HL-60 (cell line): ENCODE data around the gene RPAP3.

Source experiments
- DNase-seq, 2 experiments: peaks; one replicate each; pipeline ENCODE4 v3.0.0-alpha.2; 2010 to 2020; ENCODE audit warnings: low read depth in 1 of 2, low spot score in 1 of 2
- H3K27ac ChIP-seq: fragments of 250-450 bp; sonication (Bioruptor Pico); replicated peaks from 2 replicates; pipeline ENCODE4 v1.5.1; 2020; ENCODE audit warnings: mild to moderate bottlenecking, moderate library complexity
- H3K27me3 ChIP-seq: fragments of 250-450 bp; sonication (Bioruptor Pico); 2 replicates; pipeline ENCODE4 v1.5.1; 2021; ENCODE audit warnings: mild to moderate bottlenecking, moderate library complexity; ENCODE audit not compliant: insufficient read depth, poor library complexity, severe bottlenecking
- H3K4me3 ChIP-seq: replicated peaks from 2 replicates; pipeline ENCODE4 v1.5.1; 2011; ENCODE audit warnings: mild to moderate bottlenecking, control low read depth, low read length; ENCODE audit not compliant: insufficient read depth
- GABPA ChIP-seq: IDR thresholded peaks from 2 replicates; pipeline ENCODE4 v1.6.1; 2012; ENCODE audit warnings: low read depth
- POLR2AphosphoS5 ChIP-seq: IDR thresholded peaks from 2 replicates; pipeline ENCODE4 v1.6.1; 2012; ENCODE audit warnings: low read depth
- SPI1 ChIP-seq: IDR thresholded peaks from 2 replicates; pipeline ENCODE4 v1.6.1; 2012; ENCODE audit warnings: low read depth, mild to moderate bottlenecking, borderline replicate concordance
- long read RNA-seq: library from polyadenylated mRNA; unstranded; transcript quantifications from one replicate; pipeline ENCODE4 v2.0.0, GENCODE V29; 2020
- TF ChIP-seq, protein P1 (sequence below): IDR thresholded peaks from one replicate; pipeline ENCODE4 v1.5.1; 2011; ENCODE audit warnings: low read length, control low read depth, inconsistent platforms; ENCODE audit not compliant: insufficient read depth
- TF ChIP-seq, protein P2 (sequence below): IDR thresholded peaks from 2 replicates; pipeline ENCODE4 v1.6.1; 2012; ENCODE audit warnings: low read depth; ENCODE audit not compliant: insufficient replicate concordance

The RPAP3 gene, protein sequence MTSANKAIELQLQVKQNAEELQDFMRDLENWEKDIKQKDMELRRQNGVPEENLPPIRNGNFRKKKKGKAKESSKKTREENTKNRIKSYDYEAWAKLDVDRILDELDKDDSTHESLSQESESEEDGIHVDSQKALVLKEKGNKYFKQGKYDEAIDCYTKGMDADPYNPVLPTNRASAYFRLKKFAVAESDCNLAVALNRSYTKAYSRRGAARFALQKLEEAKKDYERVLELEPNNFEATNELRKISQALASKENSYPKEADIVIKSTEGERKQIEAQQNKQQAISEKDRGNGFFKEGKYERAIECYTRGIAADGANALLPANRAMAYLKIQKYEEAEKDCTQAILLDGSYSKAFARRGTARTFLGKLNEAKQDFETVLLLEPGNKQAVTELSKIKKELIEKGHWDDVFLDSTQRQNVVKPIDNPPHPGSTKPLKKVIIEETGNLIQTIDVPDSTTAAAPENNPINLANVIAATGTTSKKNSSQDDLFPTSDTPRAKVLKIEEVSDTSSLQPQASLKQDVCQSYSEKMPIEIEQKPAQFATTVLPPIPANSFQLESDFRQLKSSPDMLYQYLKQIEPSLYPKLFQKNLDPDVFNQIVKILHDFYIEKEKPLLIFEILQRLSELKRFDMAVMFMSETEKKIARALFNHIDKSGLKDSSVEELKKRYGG
- long read RNA-seq, full-length matches to known transcripts: 128 of 145 reads
- long read RNA-seq, partial matches to known transcripts: 14 of 145 reads
- long read RNA-seq, other reads (novel, unspliced or antisense): 3 of 145 reads

DNA sequence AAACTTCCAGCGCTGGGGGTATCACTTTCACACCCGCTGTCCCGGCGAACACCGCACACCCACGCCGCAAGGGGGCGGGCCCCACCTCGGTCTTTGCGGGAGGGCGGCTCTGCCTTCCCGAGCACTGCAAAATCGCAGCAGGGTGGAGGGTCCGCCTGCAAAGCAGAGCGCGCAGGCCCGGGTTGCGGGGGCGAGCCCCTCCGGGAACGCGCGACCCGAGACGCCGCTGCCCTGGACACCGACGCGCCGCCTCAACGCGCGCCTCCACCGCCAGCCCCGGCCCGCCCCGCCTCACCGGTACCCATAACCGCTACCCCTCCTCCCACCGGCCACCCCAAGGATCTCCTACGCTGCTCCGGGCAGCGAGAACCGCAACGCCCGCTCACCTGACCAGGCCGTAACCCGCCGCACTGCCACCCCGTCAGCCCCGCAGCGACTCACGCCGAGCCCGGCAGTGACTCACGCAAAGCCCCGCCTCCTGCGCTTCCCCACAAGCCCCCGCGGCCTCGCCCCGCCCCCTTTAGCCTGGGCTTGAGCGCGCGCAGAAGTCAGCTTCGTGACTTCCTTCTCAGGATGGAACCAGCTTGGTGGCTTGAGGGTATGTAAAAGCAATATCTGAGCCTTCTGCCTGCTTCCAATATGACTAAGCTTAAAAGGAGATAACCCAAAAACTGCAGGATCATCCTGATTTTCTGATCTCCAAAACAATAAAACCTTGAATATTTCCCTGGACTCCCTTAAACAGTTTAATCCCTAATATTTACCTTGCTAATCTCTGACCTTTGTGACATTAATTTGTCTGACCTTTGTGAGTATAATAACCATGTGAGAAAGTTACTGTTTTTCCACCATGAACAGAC is at the start of gene RPAP3:
Gene RPAP3, minus strand, starts transcription at position 465 of the 860 bp plus-strand sequence. CDS start 3,190 bp downstream, outside the sequence.
- Histone ChIP-seq H3K4me3 (peak within 1 kb of the TSS; percentile 90), H3K27me3 (no peaks in the 10 kb centered on the region), H3K27ac (peak within 1 kb of the TSS; percentile 90)
- peak; percentile 88 for TF ChIP-seq POLR2AphosphoS5
- peak; percentile 65; the same call in 1 of the 2 replicates for TF ChIP-seq SPI1
- TF ChIP-seq, protein P1, sequence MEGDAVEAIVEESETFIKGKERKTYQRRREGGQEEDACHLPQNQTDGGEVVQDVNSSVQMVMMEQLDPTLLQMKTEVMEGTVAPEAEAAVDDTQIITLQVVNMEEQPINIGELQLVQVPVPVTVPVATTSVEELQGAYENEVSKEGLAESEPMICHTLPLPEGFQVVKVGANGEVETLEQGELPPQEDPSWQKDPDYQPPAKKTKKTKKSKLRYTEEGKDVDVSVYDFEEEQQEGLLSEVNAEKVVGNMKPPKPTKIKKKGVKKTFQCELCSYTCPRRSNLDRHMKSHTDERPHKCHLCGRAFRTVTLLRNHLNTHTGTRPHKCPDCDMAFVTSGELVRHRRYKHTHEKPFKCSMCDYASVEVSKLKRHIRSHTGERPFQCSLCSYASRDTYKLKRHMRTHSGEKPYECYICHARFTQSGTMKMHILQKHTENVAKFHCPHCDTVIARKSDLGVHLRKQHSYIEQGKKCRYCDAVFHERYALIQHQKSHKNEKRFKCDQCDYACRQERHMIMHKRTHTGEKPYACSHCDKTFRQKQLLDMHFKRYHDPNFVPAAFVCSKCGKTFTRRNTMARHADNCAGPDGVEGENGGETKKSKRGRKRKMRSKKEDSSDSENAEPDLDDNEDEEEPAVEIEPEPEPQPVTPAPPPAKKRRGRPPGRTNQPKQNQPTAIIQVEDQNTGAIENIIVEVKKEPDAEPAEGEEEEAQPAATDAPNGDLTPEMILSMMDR: no peak
- TF ChIP-seq, protein P2, sequence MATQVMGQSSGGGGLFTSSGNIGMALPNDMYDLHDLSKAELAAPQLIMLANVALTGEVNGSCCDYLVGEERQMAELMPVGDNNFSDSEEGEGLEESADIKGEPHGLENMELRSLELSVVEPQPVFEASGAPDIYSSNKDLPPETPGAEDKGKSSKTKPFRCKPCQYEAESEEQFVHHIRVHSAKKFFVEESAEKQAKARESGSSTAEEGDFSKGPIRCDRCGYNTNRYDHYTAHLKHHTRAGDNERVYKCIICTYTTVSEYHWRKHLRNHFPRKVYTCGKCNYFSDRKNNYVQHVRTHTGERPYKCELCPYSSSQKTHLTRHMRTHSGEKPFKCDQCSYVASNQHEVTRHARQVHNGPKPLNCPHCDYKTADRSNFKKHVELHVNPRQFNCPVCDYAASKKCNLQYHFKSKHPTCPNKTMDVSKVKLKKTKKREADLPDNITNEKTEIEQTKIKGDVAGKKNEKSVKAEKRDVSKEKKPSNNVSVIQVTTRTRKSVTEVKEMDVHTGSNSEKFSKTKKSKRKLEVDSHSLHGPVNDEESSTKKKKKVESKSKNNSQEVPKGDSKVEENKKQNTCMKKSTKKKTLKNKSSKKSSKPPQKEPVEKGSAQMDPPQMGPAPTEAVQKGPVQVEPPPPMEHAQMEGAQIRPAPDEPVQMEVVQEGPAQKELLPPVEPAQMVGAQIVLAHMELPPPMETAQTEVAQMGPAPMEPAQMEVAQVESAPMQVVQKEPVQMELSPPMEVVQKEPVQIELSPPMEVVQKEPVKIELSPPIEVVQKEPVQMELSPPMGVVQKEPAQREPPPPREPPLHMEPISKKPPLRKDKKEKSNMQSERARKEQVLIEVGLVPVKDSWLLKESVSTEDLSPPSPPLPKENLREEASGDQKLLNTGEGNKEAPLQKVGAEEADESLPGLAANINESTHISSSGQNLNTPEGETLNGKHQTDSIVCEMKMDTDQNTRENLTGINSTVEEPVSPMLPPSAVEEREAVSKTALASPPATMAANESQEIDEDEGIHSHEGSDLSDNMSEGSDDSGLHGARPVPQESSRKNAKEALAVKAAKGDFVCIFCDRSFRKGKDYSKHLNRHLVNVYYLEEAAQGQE: peak; percentile 41
- DNase-seq: peak; percentile 94 to 97

DNA sequence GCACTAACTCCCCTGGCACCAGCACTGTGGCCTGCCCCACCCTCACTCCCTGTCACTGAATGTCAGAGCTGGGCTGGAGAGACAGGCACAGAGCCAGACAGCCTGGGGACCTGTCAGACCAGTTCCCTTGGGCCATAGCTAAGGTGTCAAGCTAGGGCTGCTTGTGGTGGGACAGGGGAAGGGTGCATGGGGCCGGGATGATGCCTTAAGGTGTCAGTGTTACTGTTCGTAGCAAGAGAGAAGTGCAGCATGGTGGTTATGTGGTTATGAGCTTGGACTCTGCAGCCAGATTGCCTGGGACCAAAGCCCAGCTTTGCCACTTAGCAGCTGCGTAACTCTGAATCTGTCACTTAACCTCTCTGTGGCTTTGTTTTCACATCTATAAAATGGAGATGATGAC is 49.1 kb upstream of the RPAP3 start:
- Histone ChIP-seq H3K27ac (no peak overlapping the region), H3K27me3 (no peaks in the 10 kb centered on the region), H3K4me3 (no peak overlapping the region)
- TF ChIP-seq POLR2AphosphoS5 (no peak), GABPA (no peak), SPI1 (no peak)
- TF ChIP-seq, protein P2: no peak
- TF ChIP-seq, protein P1: no peak
- DNase-seq: no peak

DNA sequence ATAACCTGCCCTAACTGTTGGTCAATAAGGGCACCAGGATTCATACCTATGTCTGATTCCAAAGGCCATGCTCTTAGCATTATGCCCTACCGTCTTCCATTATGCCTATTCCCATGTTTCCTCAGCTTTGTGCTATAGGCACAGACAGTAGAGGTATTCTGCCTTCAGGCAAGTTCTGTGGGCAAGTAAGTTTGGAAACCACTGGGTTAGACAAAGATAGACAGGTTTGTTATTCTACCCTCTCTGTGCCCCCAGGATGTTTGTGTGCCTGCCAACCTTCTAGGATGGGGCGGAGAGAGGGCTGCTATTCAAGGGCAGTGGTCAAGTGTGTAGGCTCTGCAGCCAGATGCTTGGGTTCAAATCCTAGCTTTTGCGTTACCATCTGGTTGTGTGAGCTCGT is 48.3 kb upstream of the RPAP3 start:
- Histone ChIP-seq H3K27ac (no peak overlapping the region), H3K27me3 (no peaks in the 10 kb centered on the region), H3K4me3 (no peak overlapping the region)
- no peak for DNase-seq
- TF ChIP-seq, protein P1: no peak
- TF ChIP-seq SPI1: no peak
- TF ChIP-seq, protein P2: no peak
- no peak for TF ChIP-seq GABPA
- no peak for TF ChIP-seq POLR2AphosphoS5
